ENCODE data around the gene NYAP2.
A peak's percentile ranks its signal among the peaks of the same experiment; 100 is the strongest.

The NYAP2 gene

DNA sequence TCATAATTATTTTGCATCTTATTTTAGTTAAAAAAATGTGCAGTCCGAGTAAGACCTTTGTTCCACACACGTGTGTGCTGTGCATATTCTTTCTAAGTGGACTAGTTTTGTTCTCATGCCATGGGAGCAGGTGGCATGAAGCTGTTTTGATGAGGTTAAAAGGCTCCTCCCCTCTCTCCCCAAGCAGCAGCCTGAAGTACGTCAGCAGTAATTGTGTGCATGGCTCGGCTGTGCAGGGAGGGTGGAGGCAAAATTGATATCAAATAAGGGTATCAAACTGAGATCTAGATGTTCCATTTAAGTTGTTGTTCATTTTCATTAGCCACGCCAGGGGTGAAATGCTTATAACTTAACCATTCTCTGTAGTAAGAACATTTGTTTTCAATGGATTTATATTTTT, at the start of gene NYAP2:
Gene NYAP2 (plus strand): TSS at position 207 of the 400 bp plus-strand sequence. CDS start 9,171 bp downstream, outside the sequence.
- Histone ChIP-seq H3K4me3 (ENCODE audit: low read length) (peak within 1 kb of the TSS; percentile 37; the same call in 1 of the 2 replicates), H3K27ac (ENCODE audit: low read length) (no peak within 1 kb of the TSS), H3K9ac (ENCODE audit: low read depth, low read length) (no peak within 1 kb of the TSS), H3K36me3 (ENCODE audit: insufficient read depth, low read depth, low read length) (no peaks in the 10 kb centered on the region), H3K4me1 (ENCODE audit: insufficient read depth, low read length) (no peaks in the 10 kb centered on the region), H3K9me3 (ENCODE audit: insufficient read depth, low read depth, low read length) (no peaks in the 10 kb centered on the region), H3K27me3 (ENCODE audit: insufficient read depth, low read length) (no peaks in the 10 kb centered on the region)

DNA sequence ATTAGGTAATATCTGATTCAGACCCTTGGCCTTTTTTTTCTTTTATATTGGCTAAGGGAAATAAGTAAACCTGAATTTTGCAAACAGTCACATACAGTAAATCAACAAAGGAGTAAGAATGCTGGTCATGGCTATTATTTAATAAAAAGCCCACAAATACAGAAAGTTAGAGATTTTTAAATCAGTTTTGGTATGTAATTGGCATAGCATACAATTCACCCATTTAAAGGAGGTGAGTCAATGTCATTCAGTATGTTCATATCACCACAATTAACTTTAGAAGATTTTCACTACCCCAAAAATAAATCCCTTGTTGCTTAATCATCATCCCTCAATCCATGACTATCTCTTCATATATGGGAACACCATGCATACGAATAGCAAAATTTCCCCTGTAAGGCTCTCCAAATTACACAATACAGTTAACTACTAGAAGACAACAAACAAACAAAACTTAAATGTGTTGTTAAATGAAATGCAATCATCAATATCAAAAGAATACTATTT, 45.9 kb upstream of the NYAP2 start:
- Histone ChIP-seq H3K27ac (ENCODE audit: low read length) (no peak overlapping the region), H3K9ac (ENCODE audit: low read depth, low read length) (no peak overlapping the region)

DNA sequence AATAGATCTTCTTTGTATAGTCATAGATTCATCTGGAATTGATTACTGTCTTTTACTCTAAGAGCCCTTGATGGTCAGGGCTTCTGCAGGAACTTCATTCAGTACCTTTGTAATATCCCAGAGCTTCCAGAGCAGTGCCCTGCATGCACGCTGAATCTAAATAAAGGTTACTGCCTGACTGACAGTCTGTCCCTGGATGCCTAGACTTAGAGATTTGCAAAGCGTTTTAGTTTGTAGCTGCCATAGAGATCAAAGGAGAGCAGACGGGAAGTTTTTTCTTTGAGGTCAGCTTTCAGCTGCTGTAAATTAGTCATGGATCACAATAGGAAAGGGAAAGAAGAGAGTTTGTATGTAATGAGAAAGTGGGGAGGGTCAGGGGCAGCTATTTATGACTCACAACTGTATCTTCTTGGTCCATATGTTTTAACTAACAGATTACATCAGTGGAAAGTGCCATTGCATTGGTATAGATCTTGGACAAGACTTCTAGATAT, 45.2 kb upstream of the NYAP2 start:
- Histone ChIP-seq H3K4me1 (ENCODE audit: insufficient read depth, low read length) (no peaks in the 10 kb centered on the region), H3K27me3 (ENCODE audit: insufficient read depth, low read length) (no peaks in the 10 kb centered on the region), H3K36me3 (ENCODE audit: insufficient read depth, low read depth, low read length) (no peaks in the 10 kb centered on the region), H3K9me3 (ENCODE audit: insufficient read depth, low read depth, low read length) (no peaks in the 10 kb centered on the region), H3K9ac (ENCODE audit: low read depth, low read length) (no peak overlapping the region), H3K27ac (ENCODE audit: low read length) (no peak overlapping the region), H3K4me3 (ENCODE audit: low read length) (no peak overlapping the region)

More for the DNA sequence above, 45.9 kb upstream of the NYAP2 start:
- Histone ChIP-seq H3K4me3 (ENCODE audit: low read length) (no peak overlapping the region), H3K36me3 (ENCODE audit: insufficient read depth, low read depth, low read length) (no peaks in the 10 kb centered on the region), H3K27me3 (ENCODE audit: insufficient read depth, low read length) (no peaks in the 10 kb centered on the region), H3K4me1 (ENCODE audit: insufficient read depth, low read length) (no peaks in the 10 kb centered on the region), H3K9me3 (ENCODE audit: insufficient read depth, low read depth, low read length) (no peaks in the 10 kb centered on the region)

DNA sequence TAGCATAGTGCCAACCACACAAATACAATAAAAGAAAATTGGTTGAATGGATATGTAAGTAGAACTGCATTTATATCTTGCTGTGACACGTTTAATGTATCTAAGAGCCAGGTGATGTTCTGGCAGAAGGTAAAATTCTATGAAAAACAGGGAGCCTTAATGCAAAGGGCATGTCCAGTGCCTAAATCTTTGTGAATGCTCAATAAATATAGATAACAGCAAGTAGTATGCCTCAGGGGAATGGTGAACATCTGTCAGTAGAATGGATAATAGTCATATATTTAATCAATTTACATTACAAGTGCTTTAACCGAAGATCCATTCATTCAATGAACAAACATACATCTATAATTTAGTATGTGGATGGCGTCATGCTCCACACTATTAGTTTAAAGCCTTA, 43.7 kb upstream of the NYAP2 start:
- Histone ChIP-seq H3K27ac (ENCODE audit: low read length) (no peak overlapping the region), H3K27me3 (ENCODE audit: insufficient read depth, low read length) (no peaks in the 10 kb centered on the region), H3K4me3 (ENCODE audit: low read length) (no peak overlapping the region), H3K9ac (ENCODE audit: low read depth, low read length) (no peak overlapping the region), H3K9me3 (ENCODE audit: insufficient read depth, low read depth, low read length) (no peaks in the 10 kb centered on the region), H3K36me3 (ENCODE audit: insufficient read depth, low read depth, low read length) (no peaks in the 10 kb centered on the region), H3K4me1 (ENCODE audit: insufficient read depth, low read length) (no peaks in the 10 kb centered on the region)

DNA sequence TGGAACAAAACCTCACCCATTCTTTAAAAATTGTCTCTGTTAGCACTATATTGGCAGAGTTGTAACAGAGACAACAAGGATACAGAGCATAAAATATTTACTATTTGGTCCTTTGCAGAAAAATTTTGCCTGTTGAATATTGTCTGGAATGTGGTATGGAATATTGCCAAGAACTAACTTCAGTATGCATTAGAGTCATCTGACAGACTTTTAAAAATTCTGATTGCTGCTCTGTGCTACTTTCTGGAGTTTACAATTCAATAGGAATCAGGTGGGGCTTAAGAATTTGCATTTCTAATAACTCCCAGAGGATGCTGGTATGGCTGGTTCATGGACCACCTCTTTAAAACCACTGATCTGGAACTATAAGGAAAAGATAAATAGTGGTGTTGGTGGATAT, 32.8 kb upstream of the NYAP2 start:
- Histone ChIP-seq H3K9ac (ENCODE audit: low read depth, low read length) (no peak overlapping the region), H3K9me3 (ENCODE audit: insufficient read depth, low read depth, low read length) (no peaks in the 10 kb centered on the region), H3K27ac (ENCODE audit: low read length) (no peak overlapping the region), H3K4me3 (ENCODE audit: low read length) (no peak overlapping the region), H3K4me1 (ENCODE audit: insufficient read depth, low read length) (no peaks in the 10 kb centered on the region; the same call in none of the 2 replicates), H3K36me3 (ENCODE audit: insufficient read depth, low read depth, low read length) (no peaks in the 10 kb centered on the region), H3K27me3 (ENCODE audit: insufficient read depth, low read length) (no peaks in the 10 kb centered on the region)

DNA sequence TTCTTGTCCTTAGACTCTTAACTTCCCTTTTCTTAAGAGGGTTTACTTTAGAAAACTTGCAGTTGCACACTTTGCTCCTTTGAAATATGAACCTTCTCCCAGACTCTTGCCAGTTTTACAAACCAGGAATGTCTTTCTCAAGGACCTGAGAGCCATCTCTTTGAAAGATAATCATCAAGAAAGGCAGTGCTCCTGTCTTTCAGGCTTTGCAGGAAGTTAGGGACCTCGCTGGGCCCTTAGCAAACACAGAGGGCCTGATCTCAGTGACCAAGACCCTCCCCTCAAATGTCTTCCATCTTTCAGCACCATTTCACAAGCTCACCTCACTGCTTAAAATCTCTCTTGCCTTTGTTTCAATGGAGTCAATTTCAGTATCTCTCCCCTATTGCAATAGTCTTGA, 32.0 kb upstream of the NYAP2 start:
- H3K36me3 ChIP-seq (ENCODE audit: insufficient read depth, low read depth, low read length), result no peaks in the 10 kb centered on the region
- H3K27me3 ChIP-seq (ENCODE audit: insufficient read depth, low read length), result no peaks in the 10 kb centered on the region
- H3K4me3 ChIP-seq (ENCODE audit: low read length), result no peak overlapping the region
- no peak overlapping the region for H3K27ac ChIP-seq (ENCODE audit: low read length)
- H3K4me1 ChIP-seq (ENCODE audit: insufficient read depth, low read length), result no peaks in the 10 kb centered on the region; the same call in none of the 2 replicates
- H3K9me3 ChIP-seq (ENCODE audit: insufficient read depth, low read depth, low read length), result no peaks in the 10 kb centered on the region
- H3K9ac ChIP-seq (ENCODE audit: low read depth, low read length), result no peak overlapping the region

DNA sequence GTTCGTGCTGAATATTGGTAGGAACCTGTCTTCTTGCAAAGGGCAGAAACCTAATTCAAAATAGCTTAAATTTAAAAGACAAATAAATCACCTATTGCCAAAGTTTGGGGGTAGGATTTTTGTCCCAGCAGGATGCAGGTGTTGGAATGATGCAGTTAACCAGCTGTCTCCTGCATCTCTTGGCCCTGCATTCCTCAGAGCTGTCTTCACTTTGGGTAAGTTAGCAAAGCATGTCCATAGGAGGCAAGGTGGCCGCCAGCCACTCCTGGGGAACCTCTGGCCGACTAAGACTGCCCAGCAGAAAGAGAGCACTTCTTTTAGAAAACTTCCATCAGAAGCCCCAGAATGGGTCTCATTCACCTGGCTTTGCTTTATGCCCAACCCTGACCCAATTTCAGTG, 20.5 kb upstream of the NYAP2 start:
- Histone ChIP-seq H3K27me3 (ENCODE audit: insufficient read depth, low read length) (no peaks in the 10 kb centered on the region), H3K9me3 (ENCODE audit: insufficient read depth, low read depth, low read length) (no peaks in the 10 kb centered on the region), H3K27ac (ENCODE audit: low read length) (no peak overlapping the region), H3K4me3 (ENCODE audit: low read length) (no peak overlapping the region), H3K4me1 (ENCODE audit: insufficient read depth, low read length) (peaks cover 12% of the 10 kb centered on the region; the same call in 1 of the 2 replicates), H3K36me3 (ENCODE audit: insufficient read depth, low read depth, low read length) (no peaks in the 10 kb centered on the region), H3K9ac (ENCODE audit: low read depth, low read length) (no peak overlapping the region)

DNA sequence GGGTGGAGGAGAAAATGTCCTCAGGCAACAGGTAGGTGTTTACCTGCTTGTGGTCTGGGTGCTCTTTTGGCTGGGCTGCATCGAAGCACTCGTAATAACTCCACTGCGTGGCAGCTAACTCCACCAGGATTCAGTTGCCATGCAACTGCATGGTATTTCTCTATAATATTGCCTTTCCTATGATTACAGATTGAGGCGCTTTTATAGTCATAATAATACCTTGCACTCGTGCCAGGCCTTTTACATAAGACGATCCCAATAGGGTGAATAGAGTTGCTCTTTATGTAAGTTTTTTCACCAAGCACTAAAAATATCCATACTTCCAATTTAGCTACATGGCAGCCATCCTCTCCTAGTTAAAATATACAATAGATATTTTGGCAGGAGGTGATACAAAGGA, 19.7 kb upstream of the NYAP2 start:
- Histone ChIP-seq H3K9me3 (ENCODE audit: insufficient read depth, low read depth, low read length) (no peaks in the 10 kb centered on the region), H3K27me3 (ENCODE audit: insufficient read depth, low read length) (no peaks in the 10 kb centered on the region), H3K9ac (ENCODE audit: low read depth, low read length) (no peak overlapping the region), H3K36me3 (ENCODE audit: insufficient read depth, low read depth, low read length) (no peaks in the 10 kb centered on the region), H3K4me3 (ENCODE audit: low read length) (no peak overlapping the region), H3K4me1 (ENCODE audit: insufficient read depth, low read length) (peaks cover 12% of the 10 kb centered on the region; the same call in 1 of the 2 replicates), H3K27ac (ENCODE audit: low read length) (no peak overlapping the region)

DNA sequence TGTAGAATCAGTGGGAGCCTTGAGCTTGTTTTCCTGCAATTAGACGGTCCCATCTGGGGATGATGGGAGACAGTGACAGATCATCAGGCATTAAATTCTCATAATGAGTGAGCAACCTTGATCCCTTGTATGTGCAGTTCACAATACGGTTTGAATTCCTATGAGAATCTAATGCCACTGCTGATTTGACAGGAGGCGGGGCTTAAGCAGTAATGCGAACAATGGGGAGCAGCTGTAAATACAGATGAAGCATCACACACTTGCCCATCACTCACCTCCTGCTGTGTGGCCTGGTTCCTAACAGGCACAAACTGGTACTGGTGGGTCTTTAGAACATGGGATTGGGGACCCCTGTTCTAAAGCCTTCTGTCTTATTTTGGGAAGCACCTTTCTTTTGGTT, 17.9 kb upstream of the NYAP2 start:
- no peak overlapping the region for H3K9ac ChIP-seq (ENCODE audit: low read depth, low read length)
- H3K4me1 ChIP-seq (ENCODE audit: insufficient read depth, low read length), result peaks cover 12% of the 10 kb centered on the region; the same call in 1 of the 2 replicates
- H3K9me3 ChIP-seq (ENCODE audit: insufficient read depth, low read depth, low read length), result no peaks in the 10 kb centered on the region
- no peak overlapping the region for H3K4me3 ChIP-seq (ENCODE audit: low read length)
- H3K36me3 ChIP-seq (ENCODE audit: insufficient read depth, low read depth, low read length), result no peaks in the 10 kb centered on the region
- H3K27me3 ChIP-seq (ENCODE audit: insufficient read depth, low read length), result no peaks in the 10 kb centered on the region
- no peak overlapping the region for H3K27ac ChIP-seq (ENCODE audit: low read length)

DNA sequence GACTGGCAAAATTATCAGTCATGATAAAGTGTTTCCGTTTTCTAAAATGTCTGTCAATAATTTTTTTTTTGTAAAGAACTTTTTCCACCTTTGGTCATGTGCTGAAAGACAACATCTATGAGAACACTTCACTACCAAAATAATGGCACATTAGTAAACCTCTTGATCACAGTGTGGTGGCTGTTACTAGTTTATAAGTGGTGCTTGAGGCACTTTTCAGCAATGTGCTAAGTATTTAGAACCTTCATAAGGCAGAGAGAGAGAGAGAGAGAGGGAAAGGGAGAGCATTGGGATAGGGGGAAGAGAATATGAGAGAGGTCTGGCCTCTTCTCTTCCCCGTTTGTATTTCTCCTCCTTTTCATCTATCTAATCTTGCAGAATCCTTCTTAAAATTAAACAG, 1.1 kb upstream of the NYAP2 start:
- Histone ChIP-seq H3K4me3 (ENCODE audit: low read length) (no peak overlapping the region), H3K27me3 (ENCODE audit: insufficient read depth, low read length) (no peaks in the 10 kb centered on the region), H3K9ac (ENCODE audit: low read depth, low read length) (no peak overlapping the region), H3K9me3 (ENCODE audit: insufficient read depth, low read depth, low read length) (no peaks in the 10 kb centered on the region), H3K4me1 (ENCODE audit: insufficient read depth, low read length) (no peaks in the 10 kb centered on the region), H3K27ac (ENCODE audit: low read length) (no peak overlapping the region), H3K36me3 (ENCODE audit: insufficient read depth, low read depth, low read length) (no peaks in the 10 kb centered on the region)

DNA sequence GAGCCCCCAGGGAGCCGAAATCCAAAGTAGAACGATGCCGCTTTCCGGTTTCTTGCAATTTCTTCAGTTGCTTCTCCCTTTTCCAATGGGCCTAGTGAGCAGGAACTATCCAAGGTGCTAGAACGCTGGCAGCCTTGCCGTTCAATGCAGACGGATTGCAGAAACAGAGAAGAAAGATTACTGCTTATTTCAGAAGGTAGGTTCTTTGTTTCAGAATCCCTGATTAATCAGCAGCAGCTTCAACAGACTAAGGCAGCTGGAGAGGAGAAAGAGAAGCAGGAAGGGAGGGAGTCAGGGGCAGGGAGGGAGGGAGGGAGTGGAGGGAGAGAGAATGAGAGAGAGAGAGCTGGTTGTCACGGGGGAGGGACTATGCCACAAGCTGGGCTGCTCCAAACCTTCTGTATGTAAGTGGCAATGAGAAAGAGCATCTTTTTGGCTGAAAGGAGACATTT, 576 bp downstream of the NYAP2 start:
- H3K9me3 ChIP-seq (ENCODE audit: insufficient read depth, low read depth, low read length), result no peaks in the 10 kb centered on the region
- no peaks in the 10 kb centered on the region for H3K36me3 ChIP-seq (ENCODE audit: insufficient read depth, low read depth, low read length)
- no peaks in the 10 kb centered on the region for H3K4me1 ChIP-seq (ENCODE audit: insufficient read depth, low read length)
- no peak overlapping the region for H3K9ac ChIP-seq (ENCODE audit: low read depth, low read length)
- H3K27me3 ChIP-seq (ENCODE audit: insufficient read depth, low read length), result no peaks in the 10 kb centered on the region
- no peak overlapping the region for H3K27ac ChIP-seq (ENCODE audit: low read length)
- peak overlapping the region; percentile 37; the same call in 1 of the 2 replicates for H3K4me3 ChIP-seq (ENCODE audit: low read length)

DNA sequence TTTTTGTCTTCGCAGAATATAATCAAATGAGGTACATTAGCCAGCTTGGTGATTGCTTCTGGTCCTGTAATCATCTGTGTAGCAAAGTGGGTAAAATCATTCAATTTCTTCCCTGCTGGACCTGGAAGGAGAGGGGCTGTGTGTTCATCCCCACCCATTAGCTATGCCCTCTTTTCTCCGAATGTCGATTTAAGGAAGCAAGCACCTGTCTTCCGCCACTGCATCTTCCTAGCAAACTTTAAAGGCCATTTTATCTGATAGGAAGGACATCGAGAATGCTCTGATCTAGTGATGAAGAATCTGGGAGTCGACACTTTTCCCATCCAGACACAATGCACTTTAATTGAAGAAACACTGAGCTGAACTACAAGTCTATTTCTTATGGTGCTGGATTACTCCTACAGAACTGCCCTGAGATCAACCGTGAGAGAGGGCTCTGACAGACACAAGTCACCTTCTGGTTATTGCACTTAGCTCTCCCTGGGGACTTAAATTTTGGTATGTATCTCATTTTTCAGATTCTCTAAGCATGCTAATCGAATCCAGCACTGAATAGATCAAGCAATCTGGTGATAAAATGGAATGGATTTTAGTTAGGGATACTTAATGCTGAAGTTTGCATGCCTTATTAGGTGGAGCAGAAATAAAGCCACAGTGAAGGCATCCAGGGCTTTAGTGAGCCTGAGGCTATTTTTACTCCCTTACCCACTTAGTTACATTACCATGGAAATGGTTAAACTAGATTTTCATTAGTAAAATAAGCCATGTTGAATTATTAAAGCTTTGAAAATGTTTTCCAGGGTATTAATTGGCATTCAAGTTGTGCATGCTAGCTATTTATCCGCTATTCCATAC, 1.3 kb downstream of the NYAP2 start:
- H3K4me3 ChIP-seq (ENCODE audit: low read length), result no peak overlapping the region
- no peaks in the 10 kb centered on the region for H3K36me3 ChIP-seq (ENCODE audit: insufficient read depth, low read depth, low read length)
- H3K4me1 ChIP-seq (ENCODE audit: insufficient read depth, low read length), result no peaks in the 10 kb centered on the region
- H3K27me3 ChIP-seq (ENCODE audit: insufficient read depth, low read length), result no peaks in the 10 kb centered on the region
- no peak overlapping the region for H3K9ac ChIP-seq (ENCODE audit: low read depth, low read length)
- no peaks in the 10 kb centered on the region for H3K9me3 ChIP-seq (ENCODE audit: insufficient read depth, low read depth, low read length)
- H3K27ac ChIP-seq (ENCODE audit: low read length), result no peak overlapping the region
